Measurements from ENCODE around the gene AK5. TPM values are rescaled to one million over a fixed set of nuclear protein-coding genes. Genes with fewer than 3 reads are reported as not detected.

AK5 gene
- total RNA-seq, 6 donors from 2014 or later, result 0.10 to 0.74 TPM; not detected in 4

DNA sequence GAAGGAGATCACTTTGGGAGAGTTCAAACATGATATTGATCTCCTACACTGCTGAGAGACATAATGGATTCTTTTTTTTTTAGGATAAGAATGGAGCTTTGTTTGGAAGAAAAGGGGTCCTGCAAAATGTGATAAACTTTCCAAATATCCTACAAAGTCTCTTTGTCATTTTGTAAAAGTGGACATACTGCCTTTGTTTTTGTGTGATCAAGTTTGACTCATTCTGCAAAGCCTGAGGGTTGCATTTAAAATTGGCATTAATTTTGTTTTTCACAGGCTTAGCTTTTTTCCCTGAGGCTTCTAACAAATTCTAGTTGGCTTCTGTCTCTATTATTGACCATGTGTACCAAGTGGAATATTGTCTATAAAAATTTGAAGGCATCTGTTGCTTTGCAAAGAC lies 113.2 kb downstream of the AK5 start:
- ATAC-seq (ENCODE audit: low FRiP score in 2 of 2), result no peak
- Histone ChIP-seq H3K27me3 (no peaks in the 10 kb centered on the region), H3K4me1 (no peaks in the 10 kb centered on the region), H3K27ac (no peak overlapping the region), H3K4me3 (no peak overlapping the region), H3K36me3 (no peaks in the 10 kb centered on the region), H3K9me3 (no peaks in the 10 kb centered on the region)
- TF ChIP-seq EP300 (IDR thresholded peaks at IDR 0.05) (no peak), POLR2AphosphoS5 (IDR thresholded peaks at IDR 0.05) (no peak), POLR2A (IDR thresholded peaks at IDR 0.05) (no peak)
- TF ChIP-seq, protein P1, sequence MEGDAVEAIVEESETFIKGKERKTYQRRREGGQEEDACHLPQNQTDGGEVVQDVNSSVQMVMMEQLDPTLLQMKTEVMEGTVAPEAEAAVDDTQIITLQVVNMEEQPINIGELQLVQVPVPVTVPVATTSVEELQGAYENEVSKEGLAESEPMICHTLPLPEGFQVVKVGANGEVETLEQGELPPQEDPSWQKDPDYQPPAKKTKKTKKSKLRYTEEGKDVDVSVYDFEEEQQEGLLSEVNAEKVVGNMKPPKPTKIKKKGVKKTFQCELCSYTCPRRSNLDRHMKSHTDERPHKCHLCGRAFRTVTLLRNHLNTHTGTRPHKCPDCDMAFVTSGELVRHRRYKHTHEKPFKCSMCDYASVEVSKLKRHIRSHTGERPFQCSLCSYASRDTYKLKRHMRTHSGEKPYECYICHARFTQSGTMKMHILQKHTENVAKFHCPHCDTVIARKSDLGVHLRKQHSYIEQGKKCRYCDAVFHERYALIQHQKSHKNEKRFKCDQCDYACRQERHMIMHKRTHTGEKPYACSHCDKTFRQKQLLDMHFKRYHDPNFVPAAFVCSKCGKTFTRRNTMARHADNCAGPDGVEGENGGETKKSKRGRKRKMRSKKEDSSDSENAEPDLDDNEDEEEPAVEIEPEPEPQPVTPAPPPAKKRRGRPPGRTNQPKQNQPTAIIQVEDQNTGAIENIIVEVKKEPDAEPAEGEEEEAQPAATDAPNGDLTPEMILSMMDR (IDR thresholded peaks at IDR 0.05), result no peak
- DNase-seq, result no peak

DNA sequence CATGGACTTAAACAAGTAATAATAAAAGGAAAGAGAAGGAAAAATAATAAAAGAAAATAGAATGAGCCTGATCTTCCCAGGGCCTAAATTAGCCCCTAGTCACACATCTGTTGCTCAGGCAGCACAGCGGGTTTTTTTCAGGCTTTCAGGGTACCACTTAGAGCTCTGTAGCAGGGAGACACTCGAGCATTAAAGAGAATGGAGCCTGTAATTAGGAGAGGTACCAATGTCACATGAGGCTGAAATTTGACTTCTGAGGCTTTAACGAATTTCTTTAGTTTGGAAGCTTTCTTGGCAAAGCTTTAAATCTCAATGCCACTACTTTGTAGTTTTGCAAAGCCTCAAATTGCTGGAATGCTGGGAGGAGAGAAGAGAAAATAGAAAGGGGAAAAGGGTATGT lies 116.3 kb downstream of the AK5 start:
- H3K27me3 ChIP-seq, result no peaks in the 10 kb centered on the region
- H3K4me3 ChIP-seq, result no peak overlapping the region
- no peak overlapping the region for H3K27ac ChIP-seq
- H3K36me3 ChIP-seq, result no peaks in the 10 kb centered on the region
- TF ChIP-seq EP300 (IDR thresholded peaks at IDR 0.05) (no peak), POLR2A (IDR thresholded peaks at IDR 0.05) (no peak), POLR2AphosphoS5 (IDR thresholded peaks at IDR 0.05) (no peak)
- TF ChIP-seq, protein P1 (IDR thresholded peaks at IDR 0.05), result no peak
- no peak for DNase-seq
- no peaks in the 10 kb centered on the region for H3K9me3 ChIP-seq
- WGBS, 2 donors, result 58 to 68% methylated on average over 3 of the region's 3 CpGs
- ATAC-seq (ENCODE audit: low FRiP score in 2 of 2), result no peak
- no peaks in the 10 kb centered on the region for H3K4me1 ChIP-seq

DNA sequence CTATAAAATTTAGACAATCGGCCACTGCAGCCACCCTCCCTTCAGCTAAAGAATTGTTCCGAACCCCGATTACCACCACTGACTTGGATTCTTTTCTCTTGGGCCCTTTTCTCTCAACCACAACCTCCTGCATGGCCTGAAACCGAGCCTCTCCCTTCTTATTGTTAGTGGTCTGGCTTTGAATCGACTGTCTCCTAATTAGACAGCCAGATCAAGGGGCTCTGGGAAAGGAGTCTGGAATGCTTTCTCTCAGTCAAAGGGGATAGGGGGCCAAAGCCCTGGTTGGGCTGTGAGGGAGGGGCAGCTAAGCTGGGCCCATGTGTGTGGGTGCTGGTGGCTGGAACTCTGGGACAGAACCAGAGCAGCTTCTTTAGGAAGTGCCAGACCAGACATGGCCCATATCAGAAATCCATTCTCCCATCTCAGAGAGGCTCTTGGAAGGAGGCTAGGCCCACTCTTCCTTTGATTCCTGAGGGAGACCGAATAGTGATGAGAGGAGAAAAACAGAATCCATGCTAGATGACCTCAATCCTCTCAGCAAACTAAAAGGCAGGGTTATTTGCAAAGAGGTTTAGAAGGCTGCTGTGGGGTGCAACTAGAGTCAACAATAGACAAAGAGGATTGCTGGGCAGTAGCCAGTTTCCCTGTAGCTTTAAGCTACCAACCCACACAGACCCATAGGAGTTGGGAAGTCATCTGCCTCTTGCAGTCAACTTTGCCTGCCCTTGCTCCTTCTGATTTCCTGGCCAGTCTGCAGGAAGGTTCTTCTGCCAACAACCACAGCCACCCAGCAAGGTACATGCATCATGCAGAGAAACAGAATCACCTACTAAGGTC lies 117.6 kb downstream of the AK5 start:
- ATAC-seq (ENCODE audit: low FRiP score in 2 of 2) (no peak), DNase-seq (no peak)
- WGBS, 2 donors, result 85 to 88% methylated on average over 6 of the region's 6 CpGs
- Histone ChIP-seq H3K4me3 (no peak overlapping the region), H3K27me3 (no peaks in the 10 kb centered on the region), H3K36me3 (no peaks in the 10 kb centered on the region), H3K4me1 (no peaks in the 10 kb centered on the region), H3K9me3 (no peaks in the 10 kb centered on the region), H3K27ac (no peak overlapping the region)
- TF ChIP-seq, protein P1 (IDR thresholded peaks at IDR 0.05), result no peak
- no peak for TF ChIP-seq POLR2AphosphoS5 (IDR thresholded peaks at IDR 0.05)
- no peak for TF ChIP-seq POLR2A (IDR thresholded peaks at IDR 0.05)
- no peak for TF ChIP-seq EP300 (IDR thresholded peaks at IDR 0.05)

DNA sequence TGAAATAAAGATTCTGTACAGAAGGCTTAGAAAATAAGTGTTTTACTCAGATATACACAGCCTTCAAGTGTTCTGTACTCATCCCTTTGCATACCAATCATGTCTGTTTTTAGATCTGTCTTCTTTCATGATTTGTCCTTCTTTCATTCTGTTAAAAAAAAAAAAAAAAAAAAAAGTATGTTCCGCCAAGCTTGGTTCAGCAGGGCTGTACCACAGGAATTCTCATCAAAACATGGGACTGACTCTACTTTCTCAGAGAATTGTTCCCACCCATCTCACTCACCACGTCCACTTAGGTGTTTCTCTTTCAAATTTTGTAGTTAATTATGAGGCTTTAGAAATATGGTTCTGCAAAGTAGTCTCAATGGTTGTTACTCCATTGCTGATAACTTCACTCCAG lies 119.0 kb downstream of the AK5 start:
- no peak for ATAC-seq (ENCODE audit: low FRiP score in 2 of 2)

More for the DNA sequence above, 119.0 kb downstream of the AK5 start:
- no peaks in the 10 kb centered on the region for H3K4me1 ChIP-seq
- WGBS, 2 donors, result 77 to 80% methylated on average over 2 of the region's 2 CpGs
- H3K27ac ChIP-seq, result no peak overlapping the region
- TF ChIP-seq POLR2A (IDR thresholded peaks at IDR 0.05), result no peak
- no peak for TF ChIP-seq EP300 (IDR thresholded peaks at IDR 0.05)
- no peak for TF ChIP-seq POLR2AphosphoS5 (IDR thresholded peaks at IDR 0.05)
- TF ChIP-seq, protein P1 (IDR thresholded peaks at IDR 0.05), result no peak
- no peaks in the 10 kb centered on the region for H3K36me3 ChIP-seq
- H3K27me3 ChIP-seq, result no peaks in the 10 kb centered on the region
- no peak for DNase-seq
- H3K4me3 ChIP-seq, result no peak overlapping the region
- H3K9me3 ChIP-seq, result no peaks in the 10 kb centered on the region
